ENCODE results near the gene PNPLA5. TPM values are rescaled to one million over a fixed set of nuclear protein-coding genes. Genes with fewer than 3 reads are reported as not detected.

Gene PNPLA5, protein sequence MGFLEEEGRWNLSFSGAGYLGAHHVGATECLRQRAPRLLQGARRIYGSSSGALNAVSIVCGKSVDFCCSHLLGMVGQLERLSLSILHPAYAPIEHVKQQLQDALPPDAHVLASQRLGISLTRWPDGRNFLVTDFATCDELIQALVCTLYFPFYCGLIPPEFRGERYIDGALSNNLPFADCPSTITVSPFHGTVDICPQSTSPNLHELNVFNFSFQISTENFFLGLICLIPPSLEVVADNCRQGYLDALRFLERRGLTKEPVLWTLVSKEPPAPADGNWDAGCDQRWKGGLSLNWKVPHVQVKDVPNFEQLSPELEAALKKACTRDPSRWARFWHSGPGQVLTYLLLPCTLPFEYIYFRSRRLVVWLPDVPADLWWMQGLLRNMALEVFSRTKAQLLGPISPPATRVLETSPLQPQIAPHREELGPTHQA
- total RNA-seq: not detected in 2 replicates

DNA sequence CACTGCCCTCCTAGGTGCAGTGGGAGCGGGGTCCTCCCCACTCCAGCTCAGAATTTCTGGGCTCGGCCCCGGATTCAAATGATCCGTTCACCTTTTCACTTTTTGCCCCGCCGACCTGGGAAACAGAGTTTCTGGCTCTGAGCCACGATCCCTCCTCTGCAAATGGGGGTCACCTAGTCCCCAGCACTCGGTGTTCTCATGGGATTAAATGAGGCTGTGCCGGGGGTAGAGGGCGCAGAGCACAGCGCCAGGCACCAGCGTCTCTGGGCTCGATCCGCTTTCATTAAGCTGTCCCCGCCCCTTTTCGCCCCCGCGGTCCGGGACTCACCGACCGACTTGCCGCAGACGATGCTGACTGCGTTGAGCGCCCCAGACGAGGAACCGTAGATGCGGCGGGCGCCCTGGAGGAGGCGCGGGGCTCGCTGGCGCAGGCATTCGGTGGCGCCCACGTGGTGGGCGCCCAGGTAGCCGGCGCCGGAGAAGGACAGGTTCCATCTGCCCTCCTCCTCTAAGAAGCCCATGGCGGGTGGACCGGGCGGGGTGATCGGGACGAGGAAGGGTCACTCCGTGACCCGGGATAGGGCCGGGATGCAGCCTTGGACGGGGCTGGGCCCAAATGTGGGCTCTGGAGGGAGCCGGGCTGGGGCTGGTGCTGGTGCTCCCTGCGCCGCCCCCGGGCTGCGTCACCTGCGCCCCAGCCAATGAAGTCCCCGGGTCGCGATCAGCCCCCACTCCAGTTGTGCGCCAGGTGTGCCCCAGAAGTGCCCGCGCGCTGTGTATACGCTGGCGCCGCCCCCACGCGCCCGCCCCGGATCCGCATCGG, at the start of gene PNPLA5:
TSS of gene PNPLA5 (minus strand) at position 654 of the 823 bp plus-strand sequence. CDS start at position 521, 133 bp downstream.

DNA sequence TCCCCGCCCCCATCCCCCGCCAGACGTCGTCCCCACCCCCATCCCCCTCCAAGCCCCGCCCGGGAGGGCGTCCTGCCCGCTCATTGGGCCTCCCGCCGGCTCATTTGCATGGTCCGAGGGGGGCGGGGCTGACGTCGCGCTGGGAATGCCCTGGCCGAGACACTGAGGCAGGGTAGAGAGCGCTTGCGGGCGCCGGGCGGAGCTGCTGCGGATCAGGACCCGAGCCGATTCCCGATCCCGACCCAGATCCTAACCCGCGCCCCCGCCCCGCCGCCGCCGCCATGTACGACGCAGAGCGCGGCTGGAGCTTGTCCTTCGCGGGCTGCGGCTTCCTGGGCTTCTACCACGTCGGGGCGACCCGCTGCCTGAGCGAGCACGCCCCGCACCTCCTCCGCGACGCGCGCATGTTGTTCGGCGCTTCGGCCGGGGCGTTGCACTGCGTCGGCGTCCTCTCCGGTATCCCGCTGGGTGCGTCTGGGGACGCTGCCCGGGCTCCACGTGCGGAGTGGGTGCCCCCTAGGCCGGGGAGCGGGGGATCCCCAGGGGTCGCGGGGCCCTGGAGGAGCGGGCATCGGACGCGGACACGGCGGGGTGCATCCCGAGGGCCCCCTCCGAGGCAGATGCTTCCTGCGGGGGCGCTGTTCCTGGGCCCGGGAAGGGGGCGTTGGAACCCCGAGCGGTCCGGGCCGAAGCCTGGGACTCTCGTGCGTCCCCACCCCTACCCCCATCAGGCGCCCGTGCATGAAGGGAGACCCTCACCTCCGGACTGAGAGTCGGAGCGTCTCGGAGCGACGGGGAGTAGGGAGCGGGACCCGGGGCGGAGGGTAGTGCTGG, 32.0 kb upstream of the PNPLA5 start, which contains the start of gene PNPLA3:
TSS of gene PNPLA3 (plus strand) at position 175 of the 834 bp plus-strand sequence. CDS start at position 282, 107 bp downstream.

DNA sequence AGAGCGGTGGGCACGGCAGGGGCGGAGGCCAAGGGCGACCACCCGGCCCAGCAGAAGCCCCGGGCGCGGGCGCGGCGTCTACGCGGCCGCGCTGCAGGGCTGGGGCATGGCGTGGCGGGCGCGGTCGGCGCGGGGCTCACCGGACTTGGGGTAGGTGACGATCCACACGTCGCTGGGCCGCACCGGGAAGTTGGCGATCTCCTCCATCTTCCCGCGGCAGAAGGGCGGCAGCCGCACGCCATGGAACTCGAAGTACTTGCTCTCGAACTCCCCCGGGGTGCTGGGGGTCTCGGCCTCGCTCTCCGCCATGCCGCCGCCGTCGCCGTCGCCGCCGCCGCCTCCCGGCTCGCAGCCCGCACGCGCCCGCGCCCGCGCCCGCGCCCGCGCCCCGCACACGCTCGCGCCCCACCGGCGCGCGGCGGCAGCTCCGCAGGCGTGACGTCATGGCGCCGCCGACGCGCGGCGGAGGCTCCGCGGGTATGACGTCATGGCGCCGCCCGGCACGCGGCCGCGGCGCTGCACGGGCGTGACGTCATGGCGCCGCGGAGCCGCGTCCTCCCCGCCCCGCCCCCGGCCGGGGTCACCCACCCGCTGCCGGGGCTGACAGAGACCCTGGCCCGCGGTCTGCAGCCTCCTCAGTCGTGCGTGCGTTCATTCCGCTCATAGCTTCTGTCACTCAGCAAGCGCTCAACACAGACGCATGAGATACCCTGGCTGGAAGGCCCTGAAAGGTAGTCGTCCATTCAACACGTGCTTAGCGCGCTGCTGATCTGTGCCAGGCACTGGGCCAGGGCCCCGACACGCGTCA, 29.5 kb downstream of the PNPLA5 start, which contains the start of gene SULT4A1:
TSS of gene SULT4A1 (minus strand) at position 440 of the 808 bp plus-strand sequence. CDS start at position 309, 131 bp downstream.

Other genes starting within 250 kb of the PNPLA5 start
- gene EFCAB6, start 79.7 kb downstream of the PNPLA5 start, total RNA-seq: 2.4 and 2.5 TPM in 2 replicates
- gene SULT4A1, start 29.5 kb downstream of the PNPLA5 start, total RNA-seq: 0.26 and 0.31 TPM in 2 replicates
- 1.1 and 2.4 TPM in 2 replicates for gene PNPLA3, start 31.8 kb upstream of the PNPLA5 start, total RNA-seq
- 38.4 and 44.1 TPM in 2 replicates for gene SAMM50, start 63.4 kb upstream of the PNPLA5 start, total RNA-seq
- gene PARVB, start 132.3 kb upstream of the PNPLA5 start, total RNA-seq: 22.5 and 29.8 TPM in 2 replicates